Small intestine (tissue), 7 donors: ENCODE measurements around the gene LPAR1. TPM values are rescaled to one million over a fixed set of nuclear protein-coding genes. Genes with fewer than 3 reads are reported as not detected.

Experiments
- DNase-seq, 2 donors: peaks; one replicate each; pipeline versions ENCODE4 v3.0.0 to v3.0.0-alpha.2; 2013
- FAIRE-seq: peaks from 2 replicates; lab custom pipeline; 2012; peaks lifted over from hg19 to GRCh38; lab: Jason Lieb, UNC
- H3K27ac ChIP-seq, 3 donors: one replicate each; pipeline ENCODE4 v1.5.1; 2013; ENCODE audit warnings: low read length in 2 of 3, mild to moderate bottlenecking in 2 of 3, control low read depth in 1 of 3, inconsistent platforms in 1 of 3, low read depth in 1 of 3, moderate library complexity in 1 of 3
- H3K27me3 ChIP-seq, 3 donors: one replicate each; pipeline ENCODE4 v1.6.1; 2013; ENCODE audit warnings: low read length in 3 of 3, inconsistent platforms in 1 of 3; ENCODE audit not compliant: control insufficient read depth in 3 of 3, insufficient read depth in 3 of 3
- H3K36me3 ChIP-seq, 3 donors: one replicate each; pipeline ENCODE4 v1.6.1; 2013; ENCODE audit warnings: low read length in 3 of 3, inconsistent platforms in 1 of 3, low read depth in 1 of 3, mild to moderate bottlenecking in 1 of 3, moderate library complexity in 1 of 3; ENCODE audit not compliant: control insufficient read depth in 3 of 3, insufficient read depth in 2 of 3
- H3K4me1 ChIP-seq, 3 donors: one replicate each; pipeline ENCODE4 v1.6.1; 2013; ENCODE audit warnings: low read length in 2 of 3, inconsistent platforms in 1 of 3, low read depth in 1 of 3, mild to moderate bottlenecking in 1 of 3, moderate library complexity in 1 of 3; ENCODE audit not compliant: control insufficient read depth in 3 of 3, insufficient read depth in 2 of 3
- H3K4me3 ChIP-seq, 3 donors: one replicate each; pipeline ENCODE4 v1.5.1; 2013; ENCODE audit warnings: low read length in 3 of 3, control low read depth in 1 of 3, inconsistent platforms in 1 of 3, low read depth in 1 of 3, mild to moderate bottlenecking in 1 of 3, moderate library complexity in 1 of 3
- H3K9me3 ChIP-seq, 2 donors: one replicate each; pipeline ENCODE4 v1.6.1; 2013; ENCODE audit warnings: low read depth in 1 of 2, low read length in 1 of 2; ENCODE audit not compliant: control insufficient read depth in 2 of 2, insufficient read depth in 1 of 2
- WGBS, 3 donors: extraction: QIAGEN DNeasy Blood & Tissue Kit; methylation state at CpG; one replicate each; pipeline ENCODE4 v1.1.7; 2013; 5-methylcytosine and 5-hydroxymethylcytosine counted together
- polyA plus RNA-seq, 4 donors: library from polyadenylated mRNA; stranded (reverse) in 3 of 4; unstranded in 1 of 4; fragments of 200-250 nt in 3 of 4; fragments of 120-200 nt in 1 of 4; gene quantifications; one replicate each; pipeline versions ENCODE4 v1.2.1 to v1.2.3, GENCODE V29; 2013
- donor health status: healthy with polysubstance abuse.
- donor health status: control.
- donor health status: control.
- donor health status: Bipolar disorder and iron deficiency.
- donor health status: healthy.

LPAR1 gene
- polyA plus RNA-seq, 4 donors, result 7.4 to 15.7 (median 11.4) TPM

GRCh38 chr9:110951805-110952539 is 86.3 kb downstream of the LPAR1 start:
- H3K27ac ChIP-seq, result peak overlapping the region in 1 of 3 donors; percentile 30
- H3K27me3 ChIP-seq, result no peaks in the 10 kb centered on the region
- peaks cover 0 to 4% (median 0%) of the 10 kb centered on the region in 3 donors for H3K36me3 ChIP-seq
- H3K4me3 ChIP-seq, result no peak overlapping the region
- FAIRE-seq, result no peak
- H3K4me1 ChIP-seq, result peaks cover 0 to 2% (median 0%) of the 10 kb centered on the region in 3 donors
- H3K9me3 ChIP-seq, result peaks cover 0 to 4% of the 10 kb centered on the region in 2 donors
- DNase-seq, result no peak
- 44 to 72% (median 71%) methylated on average over 4 of the region's 4 CpGs for WGBS, 3 donors

DNA sequence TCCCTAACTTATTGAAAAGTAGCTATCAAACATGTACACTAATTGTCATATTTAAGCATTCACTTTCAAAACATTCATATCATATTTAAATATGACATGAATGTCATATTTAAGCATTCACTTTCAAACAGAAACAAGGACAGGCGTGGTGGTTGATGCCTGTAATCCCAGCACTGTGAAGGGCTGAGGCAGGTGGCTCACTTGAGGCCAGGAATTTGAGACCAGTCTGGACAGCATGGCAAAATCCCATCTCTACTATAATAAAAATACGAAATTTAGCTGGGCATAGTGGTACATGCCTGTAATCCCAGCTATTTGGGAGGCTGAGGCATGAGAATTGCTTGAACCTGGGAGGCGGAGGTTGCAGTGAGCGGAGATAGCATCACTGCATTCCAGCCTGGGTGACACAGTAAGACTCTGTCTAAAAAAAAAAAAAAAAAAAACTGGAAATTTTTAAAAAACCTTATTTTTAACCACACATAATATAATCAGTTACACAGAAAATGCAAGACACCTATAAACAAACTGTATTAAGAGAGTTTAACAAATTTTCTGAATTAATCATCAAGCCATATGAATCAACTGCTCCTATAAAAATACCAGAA is 88.1 kb downstream of the LPAR1 start:
- DNase-seq (no peak), FAIRE-seq (no peak)
- Histone ChIP-seq H3K36me3 (peaks cover 0 to 4% (median 0%) of the 10 kb centered on the region in 3 donors), H3K4me1 (peaks cover 0 to 2% (median 0%) of the 10 kb centered on the region in 3 donors), H3K27ac (no peak overlapping the region), H3K27me3 (no peaks in the 10 kb centered on the region), H3K9me3 (peaks cover 0 to 4% of the 10 kb centered on the region in 2 donors), H3K4me3 (no peak overlapping the region)
- WGBS, 3 donors, result 80 to 90% (median 89%) methylated on average over 4 of the region's 4 CpGs

GRCh38 chr9:110949081-110949480 is 89.2 kb downstream of the LPAR1 start:
- no peak overlapping the region for H3K27ac ChIP-seq
- WGBS, 3 donors, result 67 to 74% (median 67%) methylated on average over 4 of the region's 4 CpGs
- DNase-seq (no peak), FAIRE-seq (no peak)
- no peaks in the 10 kb centered on the region for H3K27me3 ChIP-seq
- peaks cover 0 to 2% (median 0%) of the 10 kb centered on the region in 3 donors for H3K4me1 ChIP-seq
- peaks cover 0 to 4% (median 0%) of the 10 kb centered on the region in 3 donors for H3K36me3 ChIP-seq
- no peak overlapping the region for H3K4me3 ChIP-seq
- no peaks in the 10 kb centered on the region for H3K9me3 ChIP-seq

- WGBS, 3 donors, result 41 to 53% (median 51%) methylated on average over 5 of the region's 5 CpGs
- DNase-seq (no peak), FAIRE-seq (no peak)
- Histone ChIP-seq H3K4me3 (no peak overlapping the region), H3K4me1 (peaks cover 0 to 2% (median 0%) of the 10 kb centered on the region in 3 donors), H3K9me3 (no peaks in the 10 kb centered on the region), H3K27ac (no peak overlapping the region), H3K36me3 (no peaks in the 10 kb centered on the region), H3K27me3 (no peaks in the 10 kb centered on the region)
Measured at GRCh38 chr9:110947491-110948044, 90.7 kb downstream of the LPAR1 start.

- whole genome bisulfite sequencing, 3 donors, result 79 to 100% (median 90%) methylated on average over 1 of the region's 1 CpG
- Histone ChIP-seq H3K27me3 (no peaks in the 10 kb centered on the region), H3K27ac (no peak overlapping the region), H3K4me1 (peaks cover 0 to 2% (median 0%) of the 10 kb centered on the region in 3 donors), H3K9me3 (no peaks in the 10 kb centered on the region), H3K4me3 (no peak overlapping the region), H3K36me3 (peaks cover 0 to 8% (median 3%) of the 10 kb centered on the region in 3 donors)
- no peak for FAIRE-seq
- no peak for DNase-seq
Measured at GRCh38 chr9:110942522-110942921, 95.7 kb downstream of the LPAR1 start.

GRCh38 chr9:110940951-110941557 is 97.2 kb downstream of the LPAR1 start:
- Histone ChIP-seq H3K27ac (no peak overlapping the region), H3K27me3 (no peaks in the 10 kb centered on the region), H3K4me1 (peaks cover 0 to 2% (median 0%) of the 10 kb centered on the region in 3 donors), H3K36me3 (peaks cover 0 to 8% (median 3%) of the 10 kb centered on the region in 3 donors), H3K4me3 (no peak overlapping the region), H3K9me3 (no peaks in the 10 kb centered on the region)
- DNase-seq (no peak), FAIRE-seq (no peak)
- 90 to 97% (median 91%) methylated on average over 6 of the region's 6 CpGs for WGBS, 3 donors

DNA sequence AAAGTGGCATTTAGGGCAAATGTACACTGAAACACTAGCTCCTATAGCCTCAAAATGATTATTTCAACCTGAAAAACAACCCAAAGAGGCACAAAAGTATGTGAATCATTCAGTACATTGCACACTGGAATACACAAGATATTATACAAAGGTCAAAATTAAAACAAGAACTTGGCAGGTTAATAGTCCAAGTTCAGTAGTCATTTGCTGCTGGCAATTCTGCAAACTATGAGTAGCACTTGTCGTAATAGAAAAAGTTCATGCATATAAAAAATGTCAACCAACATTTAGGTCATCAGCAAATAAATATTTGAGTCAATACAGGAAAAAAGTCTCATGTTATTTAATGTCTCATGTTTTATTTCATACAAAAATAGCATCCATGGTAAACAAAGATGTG is 98.7 kb downstream of the LPAR1 start:
- FAIRE-seq (no peak), DNase-seq (no peak)
- H3K36me3 ChIP-seq, result peaks cover 0 to 8% (median 3%) of the 10 kb centered on the region in 3 donors
- H3K27ac ChIP-seq, result no peak overlapping the region
- no peak overlapping the region for H3K4me3 ChIP-seq
- WGBS, 3 donors, result 74 to 80% (median 80%) methylated on average over 1 of the region's 1 CpG
- peaks cover 0 to 2% (median 0%) of the 10 kb centered on the region in 3 donors for H3K4me1 ChIP-seq
- H3K27me3 ChIP-seq, result no peaks in the 10 kb centered on the region
- no peaks in the 10 kb centered on the region for H3K9me3 ChIP-seq

DNA sequence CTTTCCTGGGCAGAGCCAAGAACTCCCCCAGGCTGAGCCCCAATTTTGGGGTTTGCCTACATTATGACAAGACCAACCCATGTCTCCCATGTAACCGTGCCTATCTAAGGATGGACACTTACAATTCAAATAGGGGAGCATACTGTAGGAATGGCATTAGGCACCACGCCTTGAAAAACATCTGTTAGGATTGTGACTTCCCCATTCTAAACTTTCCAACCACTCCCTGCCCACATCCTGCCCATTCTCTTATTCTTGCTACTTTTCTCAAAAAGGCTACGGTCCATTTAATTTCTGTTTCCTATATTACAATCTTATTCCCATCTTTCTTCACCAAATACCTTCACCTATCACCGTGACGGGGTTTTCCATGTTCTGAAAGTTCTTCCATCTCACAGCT is 99.2 kb downstream of the LPAR1 start:
- no peak for DNase-seq

More for the DNA sequence above, 99.2 kb downstream of the LPAR1 start:
- H3K4me3 ChIP-seq, result no peak overlapping the region
- no peaks in the 10 kb centered on the region for H3K9me3 ChIP-seq
- no peak overlapping the region for H3K27ac ChIP-seq
- no peak for FAIRE-seq
- H3K36me3 ChIP-seq, result peaks cover 0 to 8% (median 3%) of the 10 kb centered on the region in 3 donors
- H3K27me3 ChIP-seq, result no peaks in the 10 kb centered on the region
- 78 to 86% (median 81%) methylated on average over 5 of the region's 5 CpGs for WGBS, 3 donors
- H3K4me1 ChIP-seq, result peaks cover 0 to 2% (median 0%) of the 10 kb centered on the region in 3 donors
